Large intestine (tissue), 3 donors: ENCODE measurements around the gene MRPL16. TPM values are rescaled to one million over a fixed set of nuclear protein-coding genes. Genes with fewer than 3 reads are reported as not detected.

Source experiments
- DNase-seq, 2 donors: peaks; one replicate each; pipeline versions ENCODE4 v3.0.0 to v3.0.0-alpha.2; 2013
- H3K27ac ChIP-seq: one replicate; pipeline ENCODE4 v1.5.1; 2013; ENCODE audit warnings: low read length
- H3K27me3 ChIP-seq: 2 replicates; pipeline ENCODE4 v1.6.1; 2013; ENCODE audit warnings: low read length; ENCODE audit not compliant: control insufficient read depth, insufficient read depth
- H3K36me3 ChIP-seq: 2 replicates; pipeline ENCODE4 v1.6.1; 2013; ENCODE audit warnings: low read length; ENCODE audit not compliant: control insufficient read depth, insufficient read depth
- H3K4me1 ChIP-seq: one replicate; pipeline ENCODE4 v1.6.1; 2013; ENCODE audit warnings: low read length; ENCODE audit not compliant: control insufficient read depth, insufficient read depth
- H3K4me3 ChIP-seq: one replicate; pipeline ENCODE4 v1.5.1; 2013; ENCODE audit warnings: low read length
- H3K9me3 ChIP-seq: one replicate; pipeline ENCODE4 v1.6.1; 2013; ENCODE audit warnings: mild to moderate bottlenecking, low read depth, low read length, moderate library complexity; ENCODE audit not compliant: control insufficient read depth
- WGBS: methylation state at CpG from one replicate; pipeline ENCODE4 v1.1.5; 2013; ENCODE audit warnings: low lambda C conversion rate; ENCODE audit not compliant: insufficient coverage; 5-methylcytosine and 5-hydroxymethylcytosine counted together
- polyA plus RNA-seq: library from polyadenylated mRNA; unstranded; fragments of 120-200 nt; gene quantifications from one replicate; pipeline ENCODE4 v1.2.1, GENCODE V29; 2013

Gene MRPL16
- polyA plus RNA-seq, 1 donor, result 52.4 TPM

- Histone ChIP-seq H3K36me3 (peaks cover 16% of the 10 kb centered on the region), H3K9me3 (no peaks in the 10 kb centered on the region), H3K4me1 (peaks cover 44% of the 10 kb centered on the region), H3K27ac (peak overlapping the region; percentile 90), H3K27me3 (no peaks in the 10 kb centered on the region), H3K4me3 (no peak overlapping the region)
- DNase-seq, result peak in 1 of 2 donors; percentile 62
- WGBS, result no CpG with 5 or more reads among the region's 4 CpGs
Measured at GRCh38 chr11:59765068-59765735, 45.4 kb downstream of the MRPL16 start.

- Histone ChIP-seq H3K4me3 (no peak overlapping the region), H3K4me1 (peaks cover 54% of the 10 kb centered on the region), H3K36me3 (peaks cover 22% of the 10 kb centered on the region), H3K27me3 (no peaks in the 10 kb centered on the region), H3K9me3 (no peaks in the 10 kb centered on the region), H3K27ac (no peak overlapping the region)
- DNase-seq, result peak in 1 of 2 donors; percentile 51
- WGBS, result no CpG with 5 or more reads among the region's 6 CpGs
Measured at GRCh38 chr11:59761993-59762392, 48.6 kb downstream of the MRPL16 start.

DNA sequence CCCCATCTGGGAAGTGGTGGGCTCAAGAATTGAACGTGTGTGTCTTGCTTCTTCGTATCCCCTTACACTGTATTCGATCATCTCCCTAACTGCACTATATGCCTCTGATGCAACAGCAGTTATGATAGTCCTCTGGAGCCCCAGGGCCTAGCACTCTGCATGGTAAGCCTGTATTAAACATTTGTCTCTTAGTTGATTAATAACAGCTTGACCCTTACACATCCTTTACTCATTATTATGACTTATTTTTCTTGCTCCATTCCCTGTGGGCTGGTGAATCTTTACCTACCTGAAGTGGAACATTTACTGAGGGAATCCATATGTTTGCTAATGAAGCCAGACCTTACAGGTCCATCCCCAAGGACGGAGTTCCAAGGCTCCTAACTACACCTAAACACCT lies 49.8 kb downstream of the MRPL16 start:
- Histone ChIP-seq H3K27me3 (no peaks in the 10 kb centered on the region), H3K9me3 (no peaks in the 10 kb centered on the region), H3K4me3 (no peak overlapping the region), H3K4me1 (peaks cover 47% of the 10 kb centered on the region), H3K27ac (peak overlapping the region; percentile 0), H3K36me3 (peaks cover 22% of the 10 kb centered on the region)
- WGBS, result 100% methylated on average over 3 of the region's 4 CpGs
- DNase-seq, result no peak

GRCh38 chr11:59759900-59760299 lies 50.7 kb downstream of the MRPL16 start:
- no peak overlapping the region for H3K27ac ChIP-seq
- peaks cover 22% of the 10 kb centered on the region for H3K36me3 ChIP-seq
- H3K9me3 ChIP-seq, result no peaks in the 10 kb centered on the region
- DNase-seq, result no peak
- WGBS, result no CpG with 5 or more reads among the region's 4 CpGs
- H3K4me1 ChIP-seq, result peaks cover 42% of the 10 kb centered on the region
- H3K4me3 ChIP-seq, result no peak overlapping the region
- H3K27me3 ChIP-seq, result no peaks in the 10 kb centered on the region

DNA sequence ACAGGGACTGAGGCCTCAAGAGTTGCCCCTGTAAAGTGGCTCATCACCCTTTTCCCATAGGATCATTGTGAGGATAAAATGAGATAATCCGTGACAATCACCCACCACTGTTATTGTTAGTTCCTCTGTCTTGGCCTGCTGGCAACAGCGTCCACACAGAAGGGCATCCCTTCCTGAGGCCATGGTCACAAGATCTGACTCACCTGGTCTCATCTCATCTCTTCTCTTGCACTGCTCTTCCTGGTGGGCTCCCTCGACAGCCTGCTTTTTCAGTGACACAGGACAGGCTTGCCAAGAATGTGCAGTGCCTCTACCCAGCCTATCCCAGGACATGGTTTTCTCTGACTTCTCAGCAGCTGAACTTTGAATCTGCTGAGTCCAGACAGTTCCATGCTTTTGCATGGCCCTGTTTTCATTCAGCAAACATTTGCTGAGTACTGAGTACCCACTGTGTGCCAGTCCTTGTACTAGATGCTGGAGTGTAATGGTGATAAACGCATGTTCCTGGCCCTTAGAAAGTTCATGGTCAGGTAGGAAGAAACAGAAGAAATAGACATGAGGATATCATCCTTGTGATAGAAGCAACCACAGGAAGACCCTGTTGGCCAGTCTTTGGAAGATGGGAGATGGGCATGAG lies 52.1 kb downstream of the MRPL16 start:
- H3K27ac ChIP-seq, result peak overlapping the region; percentile 92

DNA sequence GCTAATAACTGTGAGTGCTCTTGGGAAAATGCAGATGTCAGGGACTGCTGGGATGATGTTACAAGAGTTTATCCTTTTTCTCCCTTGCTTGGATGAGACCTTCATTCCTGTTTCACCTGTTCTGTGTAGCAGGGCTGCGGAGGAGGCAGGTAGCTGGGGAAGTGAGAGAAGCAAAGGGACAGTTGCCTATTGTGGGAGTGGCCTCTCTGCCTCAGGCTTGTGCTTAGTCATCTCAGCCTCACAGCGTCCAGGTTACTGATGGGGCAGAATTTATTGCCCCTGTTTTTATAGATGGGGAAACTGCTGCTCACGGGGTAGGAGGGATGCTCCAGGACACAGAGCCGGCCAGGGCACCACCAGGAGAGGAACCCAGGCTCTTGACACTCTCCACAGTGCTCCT lies 53.7 kb downstream of the MRPL16 start:
- no CpG with 5 or more reads among the region's 4 CpGs for WGBS
- Histone ChIP-seq H3K27me3 (no peaks in the 10 kb centered on the region), H3K4me1 (peaks cover 39% of the 10 kb centered on the region), H3K9me3 (no peaks in the 10 kb centered on the region), H3K4me3 (peak overlapping the region; percentile 66), H3K36me3 (peaks cover 12% of the 10 kb centered on the region), H3K27ac (peak overlapping the region; percentile 92)
- DNase-seq, result peak; percentile 84 to 90

More for the DNA sequence above, 52.1 kb downstream of the MRPL16 start:
- H3K27me3 ChIP-seq, result no peaks in the 10 kb centered on the region
- peaks cover 42% of the 10 kb centered on the region for H3K4me1 ChIP-seq
- no peak overlapping the region for H3K4me3 ChIP-seq
- H3K9me3 ChIP-seq, result no peaks in the 10 kb centered on the region
- no peak for DNase-seq
- no CpG with 5 or more reads among the region's 4 CpGs for WGBS
- peaks cover 22% of the 10 kb centered on the region for H3K36me3 ChIP-seq

DNA sequence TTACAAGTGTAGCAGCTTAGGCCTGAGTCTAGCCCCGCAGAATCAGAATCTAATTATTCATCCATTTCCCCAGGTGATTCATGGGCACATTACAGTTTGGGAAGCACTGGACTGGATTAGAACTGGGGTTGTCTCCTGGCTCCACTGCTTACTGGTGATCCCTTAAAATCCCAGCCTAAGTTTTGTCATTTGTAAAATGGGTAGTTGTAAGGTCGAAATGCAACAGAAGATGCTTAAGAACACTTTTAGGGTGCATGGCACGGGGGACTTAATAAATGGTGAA lies 54.1 kb downstream of the MRPL16 start:
- no peak for DNase-seq
- no peaks in the 10 kb centered on the region for H3K27me3 ChIP-seq
- H3K9me3 ChIP-seq, result no peaks in the 10 kb centered on the region
- peak overlapping the region; percentile 66 for H3K4me3 ChIP-seq
- H3K4me1 ChIP-seq, result peaks cover 37% of the 10 kb centered on the region
- peak overlapping the region; percentile 92 for H3K27ac ChIP-seq
- peaks cover 12% of the 10 kb centered on the region for H3K36me3 ChIP-seq
- WGBS, result no CpG with 5 or more reads among the region's 3 CpGs

Other genes starting within 250 kb of the MRPL16 start
- gene OSBP, start 195.0 kb downstream of the MRPL16 start, polyA plus RNA-seq, result 45.0 TPM
- 38.0 TPM for gene PATL1, start 141.7 kb downstream of the MRPL16 start, polyA plus RNA-seq
- gene OR10V1, start 96.9 kb downstream of the MRPL16 start, polyA plus RNA-seq, result not detected
- 89.2 TPM for gene STX3, start 55.4 kb downstream of the MRPL16 start, polyA plus RNA-seq
- 0.52 TPM for gene CBLIF, start 34.7 kb upstream of the MRPL16 start, polyA plus RNA-seq
- 0.37 TPM for gene TCN1, start 55.7 kb upstream of the MRPL16 start, polyA plus RNA-seq
- not detected for gene OOSP3, start 68.0 kb upstream of the MRPL16 start, polyA plus RNA-seq
- gene OOSP1, start 127.7 kb upstream of the MRPL16 start, polyA plus RNA-seq, result not detected
- not detected for gene OOSP4A, start 153.3 kb upstream of the MRPL16 start, polyA plus RNA-seq
- not detected for gene OOSP4B, start 206.4 kb upstream of the MRPL16 start, polyA plus RNA-seq
- not detected for gene OOSP2, start 229.6 kb upstream of the MRPL16 start, polyA plus RNA-seq
- gene MS4A3, start 245.9 kb upstream of the MRPL16 start, polyA plus RNA-seq, result 0.24 TPM